Mucosa of descending colon (tissue), 3 donors: Measurements from ENCODE around the gene ARSJ. TPM values are rescaled to one million over a fixed set of nuclear protein-coding genes. Genes with fewer than 3 reads are reported as not detected.

Experiments used
- ATAC-seq: fragments of 200-7000 bp; cut with Tn5 transposase; one replicate; pipeline ENCODE4 v1.9.1; 2020; ENCODE audit warnings: mild to moderate bottlenecking, moderate library complexity
- DNase-seq, 3 donors: peaks; one replicate each; pipeline ENCODE4 v3.0.0-alpha.2; 2020
- H3K36me3 ChIP-seq: fragments of 200-600 bp; one replicate; pipeline ENCODE4 v1.8.0; 2021; ENCODE audit warnings: low read depth, mild to moderate bottlenecking
- H3K4me1 ChIP-seq: fragments of 200-600 bp; one replicate; pipeline ENCODE4 v1.8.0; 2021; ENCODE audit warnings: low read depth, mild to moderate bottlenecking
- H3K4me3 ChIP-seq: fragments of 200-600 bp; one replicate; pipeline ENCODE4 v1.8.0; 2021; ENCODE audit warnings: mild to moderate bottlenecking
- H3K9me3 ChIP-seq: fragments of 200-600 bp; one replicate; pipeline ENCODE4 v1.8.0; 2021; ENCODE audit warnings: mild to moderate bottlenecking
- intact Hi-C, 2 donors: fragments of 100-400 bp; cut with DNase I in 1 of 2; cut with micrococcal nuclease in 1 of 2; formaldehyde crosslinking; loops; one replicate each; pipeline versions ENCODE4 v1.11.0 to v1.11.1; 2022; cut with DNase I, micrococcal nuclease
- total RNA-seq, 3 donors: library from RNA; stranded (reverse); fragmentation: NEBNext Ultra II Directional in 2 of 3; extraction: Animal tissue kit (Norgen Biotek cat#: 25700) in 2 of 3; gene quantifications; one replicate each; pipeline versions ENCODE4 v1.2.1 to v1.2.4, GENCODE V29; 2021 to 2023
- TF ChIP-seq, protein P1 (sequence below): fragments of 200-600 bp; IDR thresholded peaks from one replicate; pipeline ENCODE4 v1.8.0; 2022; ENCODE audit warnings: antibody characterized with exemption, mild to moderate bottlenecking
- donor health status: DM: no; HTN: no; CAD: no; lungs with moderate emphysema.
- donor health status: DM: no; HTN: no; CAD: no.
- donor health status: DM: no; HTN: yes; CAD: no.

ARSJ gene
- total RNA-seq, 3 donors from 2014 or later = 6.1 to 10.4 (median 6.5) TPM

DNA sequence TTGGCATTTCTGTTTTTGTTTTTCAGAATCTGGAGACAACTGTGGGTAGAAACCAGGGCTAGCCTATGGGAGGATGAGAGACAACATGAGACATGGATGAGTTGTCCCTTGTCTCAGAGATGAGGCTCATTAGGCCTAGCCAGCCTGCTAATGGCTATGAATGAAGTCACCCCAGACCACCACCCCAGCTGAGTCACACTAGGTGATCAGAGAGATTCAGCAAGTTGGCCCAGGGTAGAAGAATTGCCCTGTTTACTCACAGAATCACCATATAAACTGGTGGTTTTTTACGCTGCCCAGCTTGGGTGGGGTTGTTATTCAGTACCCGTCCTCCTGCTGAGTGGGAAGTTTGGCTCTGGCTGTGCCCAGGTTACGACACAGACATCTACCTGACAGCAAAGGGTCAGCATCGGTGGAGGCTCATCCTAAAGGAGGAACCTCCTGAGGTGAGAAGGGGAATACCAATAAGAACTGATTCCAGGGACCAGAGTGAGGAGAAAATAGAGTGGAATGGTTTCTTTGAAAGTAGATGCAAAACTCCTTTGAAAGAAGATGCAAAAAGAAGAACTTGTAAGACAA lies 17.2 kb upstream of the ARSJ start:
- no peak for ATAC-seq
- H3K36me3 ChIP-seq = no peaks in the 10 kb centered on the region

DNA sequence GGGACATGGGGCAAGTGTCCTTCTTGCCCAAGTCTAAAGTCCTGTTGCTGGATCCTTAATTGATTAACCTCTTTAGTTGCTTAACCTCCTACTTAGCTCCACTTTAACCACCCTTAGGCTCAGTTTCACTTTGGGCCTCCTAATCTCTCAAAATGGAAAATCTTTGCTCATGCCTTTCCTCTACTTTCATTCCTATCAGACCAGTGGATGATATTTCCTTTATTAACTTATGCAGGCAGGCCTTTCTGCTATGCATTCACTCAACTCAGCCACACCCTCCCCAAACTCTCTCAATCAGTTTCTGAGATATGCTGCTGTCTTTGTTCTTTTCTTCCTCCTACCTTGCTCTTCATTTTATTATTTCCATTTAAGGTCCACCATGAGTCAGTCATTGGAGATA lies 14.4 kb upstream of the ARSJ start:
- peaks cover 7% of the 10 kb centered on the region for H3K4me1 ChIP-seq
- H3K36me3 ChIP-seq = no peaks in the 10 kb centered on the region
- no peaks in the 10 kb centered on the region for H3K9me3 ChIP-seq
- ATAC-seq (no peak), DNase-seq (no peak)
- TF ChIP-seq, protein P1, sequence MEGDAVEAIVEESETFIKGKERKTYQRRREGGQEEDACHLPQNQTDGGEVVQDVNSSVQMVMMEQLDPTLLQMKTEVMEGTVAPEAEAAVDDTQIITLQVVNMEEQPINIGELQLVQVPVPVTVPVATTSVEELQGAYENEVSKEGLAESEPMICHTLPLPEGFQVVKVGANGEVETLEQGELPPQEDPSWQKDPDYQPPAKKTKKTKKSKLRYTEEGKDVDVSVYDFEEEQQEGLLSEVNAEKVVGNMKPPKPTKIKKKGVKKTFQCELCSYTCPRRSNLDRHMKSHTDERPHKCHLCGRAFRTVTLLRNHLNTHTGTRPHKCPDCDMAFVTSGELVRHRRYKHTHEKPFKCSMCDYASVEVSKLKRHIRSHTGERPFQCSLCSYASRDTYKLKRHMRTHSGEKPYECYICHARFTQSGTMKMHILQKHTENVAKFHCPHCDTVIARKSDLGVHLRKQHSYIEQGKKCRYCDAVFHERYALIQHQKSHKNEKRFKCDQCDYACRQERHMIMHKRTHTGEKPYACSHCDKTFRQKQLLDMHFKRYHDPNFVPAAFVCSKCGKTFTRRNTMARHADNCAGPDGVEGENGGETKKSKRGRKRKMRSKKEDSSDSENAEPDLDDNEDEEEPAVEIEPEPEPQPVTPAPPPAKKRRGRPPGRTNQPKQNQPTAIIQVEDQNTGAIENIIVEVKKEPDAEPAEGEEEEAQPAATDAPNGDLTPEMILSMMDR = no peak
- intact Hi-C loops = no loop called here
- H3K4me3 ChIP-seq = no peak overlapping the region

More for the DNA sequence above, 17.2 kb upstream of the ARSJ start:
- intact Hi-C loops = no loop called here
- TF ChIP-seq, protein P1 = no peak
- H3K4me3 ChIP-seq = no peak overlapping the region
- peaks cover 7% of the 10 kb centered on the region for H3K4me1 ChIP-seq
- no peak for DNase-seq
- no peaks in the 10 kb centered on the region for H3K9me3 ChIP-seq

DNA sequence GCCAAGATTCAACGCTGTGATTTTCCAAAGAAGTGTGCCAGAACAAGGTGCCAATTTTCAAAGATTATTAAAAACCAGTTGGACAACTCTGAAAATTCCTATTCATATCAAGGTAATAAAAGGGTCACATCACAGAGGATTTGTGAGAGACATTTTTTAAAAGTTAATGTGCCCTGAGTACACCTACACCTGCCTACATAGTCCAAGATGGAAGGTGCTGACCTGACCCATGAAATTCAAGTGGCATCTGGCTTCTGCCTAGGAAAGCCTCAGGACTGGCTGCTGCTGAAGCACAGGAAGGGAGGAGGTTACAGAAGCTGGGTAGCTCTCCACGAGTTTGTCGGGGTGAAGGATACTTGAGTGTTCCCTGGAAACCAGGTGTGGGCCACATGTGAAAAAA lies 11.4 kb upstream of the ARSJ start:
- DNase-seq (no peak), ATAC-seq (no peak)
- TF ChIP-seq, protein P1 = no peak
- H3K4me3 ChIP-seq = no peak overlapping the region
- H3K4me1 ChIP-seq = no peaks in the 10 kb centered on the region
- intact Hi-C loops = no loop called here
- H3K36me3 ChIP-seq = no peaks in the 10 kb centered on the region
- H3K9me3 ChIP-seq = no peaks in the 10 kb centered on the region

DNA sequence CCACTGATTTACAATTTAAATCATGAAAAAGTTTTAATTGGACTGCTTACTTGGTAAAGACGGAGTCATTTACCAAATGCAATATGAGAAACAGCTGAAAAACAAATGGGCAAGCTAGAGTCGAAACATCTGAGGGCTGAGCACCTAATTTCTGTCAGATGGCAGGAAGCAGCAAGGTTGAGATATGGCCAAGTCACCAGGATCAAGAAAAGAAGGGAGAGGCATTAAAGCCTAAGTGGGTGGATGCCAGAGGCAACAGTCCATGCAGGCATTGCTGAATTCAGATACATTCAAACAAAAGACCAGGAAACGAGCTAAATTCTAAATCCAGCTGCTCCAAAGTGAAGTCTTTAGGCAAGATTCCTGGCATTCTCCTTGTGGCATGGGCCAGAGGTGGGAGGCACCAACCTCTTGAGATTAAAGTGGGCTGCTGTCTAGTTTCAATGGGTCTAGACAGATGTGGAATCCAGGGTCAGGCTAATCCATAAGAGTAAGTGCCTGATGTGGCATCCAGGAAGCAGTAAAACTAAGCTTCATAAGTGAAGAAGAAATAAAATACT lies 8.0 kb upstream of the ARSJ start:
- Histone ChIP-seq H3K36me3 (no peaks in the 10 kb centered on the region), H3K9me3 (no peaks in the 10 kb centered on the region), H3K4me3 (no peak overlapping the region), H3K4me1 (no peaks in the 10 kb centered on the region)
- ATAC-seq (no peak), DNase-seq (no peak)
- TF ChIP-seq, protein P1 = no peak
- intact Hi-C loops = no loop called here

DNA sequence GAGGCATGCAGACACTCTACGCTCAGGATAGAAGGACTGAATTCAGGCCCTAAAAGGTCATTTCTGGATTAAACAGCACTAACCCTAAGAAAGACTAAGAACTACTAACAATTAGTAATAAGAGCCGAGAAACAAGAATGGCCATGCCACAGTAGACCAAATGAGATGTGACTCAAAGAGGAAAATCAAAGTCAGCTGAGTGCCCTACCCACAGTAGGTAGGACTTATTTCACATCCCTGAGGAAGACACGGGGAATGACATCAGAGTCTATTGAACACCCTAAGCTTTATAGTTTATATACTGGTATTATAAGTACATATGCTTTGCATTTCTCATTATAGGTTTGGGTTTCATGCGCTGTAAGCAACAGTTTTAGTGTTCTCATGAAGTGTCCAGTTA lies 2.7 kb upstream of the ARSJ start:
- Histone ChIP-seq H3K36me3 (no peaks in the 10 kb centered on the region), H3K4me1 (no peaks in the 10 kb centered on the region), H3K4me3 (no peak overlapping the region), H3K9me3 (no peaks in the 10 kb centered on the region)
- DNase-seq (no peak), ATAC-seq (no peak)
- TF ChIP-seq, protein P1 = no peak
- intact Hi-C loops = no loop called here

DNA sequence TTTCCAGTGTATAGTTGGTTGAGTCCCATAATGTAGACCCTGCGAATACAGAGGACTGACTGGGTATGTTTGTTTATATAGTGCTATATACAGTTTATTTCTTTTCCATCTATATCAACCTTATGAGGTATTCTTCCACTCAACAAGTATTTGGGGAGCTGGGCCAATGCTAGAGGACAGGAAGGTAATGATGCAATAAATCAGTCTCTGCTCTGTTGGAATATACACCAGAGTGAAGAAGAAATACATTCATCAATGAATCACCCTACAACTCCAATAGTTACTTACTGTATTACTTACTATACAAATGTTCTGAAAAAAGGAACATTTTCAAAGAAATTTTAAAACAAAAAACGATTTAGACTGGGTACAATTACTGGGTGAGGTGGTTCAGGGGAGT lies 2.1 kb upstream of the ARSJ start:
- DNase-seq (no peak), ATAC-seq (no peak)
- H3K36me3 ChIP-seq = no peaks in the 10 kb centered on the region
- H3K4me3 ChIP-seq = no peak overlapping the region
- intact Hi-C loops = no loop called here
- no peaks in the 10 kb centered on the region for H3K4me1 ChIP-seq
- no peaks in the 10 kb centered on the region for H3K9me3 ChIP-seq
- TF ChIP-seq, protein P1 = no peak
